K562 (cell line): ENCODE results near the gene TTLL8. TPM values are rescaled to one million over a fixed set of nuclear protein-coding genes. Genes with fewer than 3 reads are reported as not detected.

Source experiments
- ATAC-seq: fragments of 200-7000 bp; cut with Tn5 transposase; 3 replicates; pipeline ENCODE4 v1.9.1; 2020; ENCODE audit warnings: moderate library complexity
- BruUV-seq: library from RNA; stranded (reverse); fragments of 400-500 nt; replicated peaks from 2 replicates; lab custom pipeline; 2021; lab: Mats Ljungman, UMichigan
- CTCF ChIA-PET: fragments of 300-600 bp; formaldehyde crosslinking; extraction: SDS; loops from one replicate; lab custom pipeline; 2021; ENCODE audit warnings: low intra/inter-chr PET ratio; lab: Yijun Ruan, JAX
- POLR2A ChIA-PET: fragments of 300-600, 350-650 bp; sonication (Branson Sonifier 250); formaldehyde crosslinking; extraction: SDS; loops from one replicate; lab custom pipeline; 2021; ENCODE audit warnings: antibody characterized with exemption, inconsistent platforms; lab: Yijun Ruan, JAX
- DNase-seq, 4 experiments: peaks; one replicate each; pipeline versions ENCODE4 v3.0.0 to v3.0.0-alpha.2; 2011 to 2018; ENCODE audit warnings: low spot score in 3 of 4, mixed read lengths in 3 of 4; ENCODE audit errors: extremely low read depth in 1 of 4
- FAIRE-seq: peaks from 2 replicates; lab custom pipeline; 2011; peaks lifted over from hg19 to GRCh38; lab: Jason Lieb, UNC
- H2AFZ ChIP-seq: 2 replicates; pipeline ENCODE4 v1.6.0; 2011; ENCODE audit warnings: low read depth, low read length, control low read depth, inconsistent platforms
- H3K27ac ChIP-seq: fragments of 200-600 bp; 3 replicates; pipeline ENCODE4 v1.8.0; 2011; ENCODE audit warnings: low read depth, mild to moderate bottlenecking, control low read depth, inconsistent platforms, low read length, moderate library complexity, mixed read lengths; ENCODE audit errors: extremely low read depth
- H3K27me3 ChIP-seq, 2 experiments: fragments of 300-600 bp in 1 of 2; 2 replicates in 1 of 2; 3 replicates in 1 of 2; pipeline versions ENCODE4 v1.6.0 to v1.8.0; 2011; ENCODE audit warnings: inconsistent platforms in 2 of 2, low read length in 2 of 2, mild to moderate bottlenecking in 1 of 2, mixed read lengths in 1 of 2, moderate library complexity in 1 of 2; ENCODE audit not compliant: control insufficient read depth in 2 of 2, insufficient read depth in 2 of 2
- H3K36me3 ChIP-seq: fragments of 300-600 bp; 3 replicates; pipeline ENCODE4 v1.8.0; 2011; ENCODE audit warnings: mild to moderate bottlenecking, low read length, inconsistent platforms; ENCODE audit not compliant: control insufficient read depth, insufficient read depth
- H3K4me1 ChIP-seq, 2 experiments: fragments of 200-600 bp in 1 of 2; replicated peaks in 1 of 2; 2 replicates in 1 of 2; 3 replicates in 1 of 2; pipeline versions ENCODE4 v1.5.1 to v1.8.0; 2011; ENCODE audit warnings: inconsistent platforms in 2 of 2, low read length in 2 of 2, mild to moderate bottlenecking in 1 of 2, mixed read lengths in 1 of 2, moderate library complexity in 1 of 2; ENCODE audit not compliant: control insufficient read depth in 2 of 2, insufficient read depth in 2 of 2
- H3K4me2 ChIP-seq: 2 replicates; pipeline ENCODE4 v1.6.1; 2011; ENCODE audit warnings: low read length, control low read depth, inconsistent platforms, mixed read lengths; ENCODE audit not compliant: insufficient read depth
- H3K4me3 ChIP-seq: fragments of 200-600 bp; sonication (generic), shearing (Covaris generic); 2 replicates; pipeline ENCODE4 v1.5.1; 2016; ENCODE audit warnings: control low read depth, inconsistent platforms
- H3K79me2 ChIP-seq: fragments of 200-600 bp; 3 replicates; pipeline ENCODE4 v1.8.0; 2011; ENCODE audit warnings: low read length, inconsistent platforms; ENCODE audit not compliant: control insufficient read depth, insufficient read depth
- H3K9ac ChIP-seq, 2 experiments: 2 replicates each; pipeline versions ENCODE4 v1.6.0 to v1.6.1; 2011; ENCODE audit warnings: low read depth in 2 of 2, low read length in 2 of 2, control low read depth in 1 of 2, inconsistent platforms in 1 of 2, mild to moderate bottlenecking in 1 of 2, mixed read lengths in 1 of 2; ENCODE audit not compliant: insufficient read depth in 1 of 2
- H3K9me1 ChIP-seq: one replicate; pipeline ENCODE4 v1.6.0; 2011; ENCODE audit warnings: inconsistent platforms, mild to moderate bottlenecking, low read length, moderate library complexity; ENCODE audit not compliant: control insufficient read depth, insufficient read depth
- H3K9me3 ChIP-seq: replicated peaks from 2 replicates; pipeline ENCODE4 v1.5.1; 2011; ENCODE audit warnings: low read depth, low read length, inconsistent platforms; ENCODE audit not compliant: control insufficient read depth, insufficient read depth
- H4K20me1 ChIP-seq: replicated peaks from 2 replicates; pipeline ENCODE4 v1.6.1; 2011; ENCODE audit warnings: low read length, inconsistent platforms, mixed read lengths; ENCODE audit not compliant: control insufficient read depth, insufficient read depth
- MTA3 ChIP-seq: fragments of 450-650 bp; formaldehyde crosslinking; IDR thresholded peaks from 2 replicates; pipeline ENCODE4 v1.6.1; 2017; ENCODE audit warnings: mild to moderate bottlenecking, borderline replicate concordance
- POLR2H ChIP-seq: IDR thresholded peaks from 2 replicates; pipeline ENCODE4 v1.6.1; 2016; ENCODE audit warnings: missing genetic modification characterization, low read depth, mild to moderate bottlenecking, control low read depth, missing compliant biosample characterization, moderate library complexity
- SMARCA5 ChIP-seq: fragments of 450-650 bp; IDR thresholded peaks from 2 replicates; pipeline ENCODE4 v1.6.1; 2016
- TAF7 ChIP-seq: fragments of 450-650 bp; IDR thresholded peaks from 2 replicates; pipeline ENCODE4 v1.6.1; 2016; ENCODE audit warnings: missing genetic modification characterization, missing compliant biosample characterization
- ZKSCAN8 ChIP-seq: fragments of 200-800 bp; sonication (Bioruptor generic); IDR thresholded peaks from 2 replicates; pipeline ENCODE4 v1.6.1; 2016; ENCODE audit warnings: missing genetic modification characterization, missing compliant biosample characterization
- ZNF121 ChIP-seq: sonication (generic); formaldehyde crosslinking; conservative IDR thresholded peaks from 2 replicates; pipeline ENCODE4 v1.8.0; 2022; ENCODE audit warnings: missing genetic modification reagents
- WGBS: fragments of 100-300 bp; shearing (Covaris generic); methylation state at CpG from one replicate; pipeline ENCODE4 v1.1.6; 2016; ENCODE audit warnings: low coverage, mixed read lengths; ENCODE audit not compliant: insufficient coverage; ENCODE audit errors: missing lambda C conversion rate; 5-methylcytosine and 5-hydroxymethylcytosine counted together
- in situ Hi-C: fragments of 300-500 bp; cut with MboI; formaldehyde crosslinking; loops from 4 replicates; pipeline ENCODE4 v1.15.0; 2018; ENCODE audit warnings: inconsistent platforms, mixed read lengths
- intact Hi-C: fragments of 100-400 bp; cut with micrococcal nuclease; formaldehyde crosslinking; loops from 2 replicates; pipeline ENCODE4 v1.14.2; 2022
- polyA plus RNA-seq, 8 experiments: library from polyadenylated mRNA; depleted of rRNA in 4 of 8; stranded (reverse) in 5 of 8; unstranded in 3 of 8; fragments of >200 nt; fragmentation: Nextera tagmentation in 2 of 8; fragmentation: Illumina TruSeq in 1 of 8; extraction: Ambion mirVana in 2 of 8; extraction: Trizol in 1 of 8; gene quantifications; 2 replicates each; pipeline versions ENCODE4 v1.2.1 to v1.2.3, GENCODE V29; 2011 to 2014; ENCODE audit warnings: inconsistent platforms in 1 of 8, missing spikeins in 1 of 8
- total RNA-seq, 7 experiments: library from RNA; depleted of rRNA in 6 of 7; stranded (reverse); fragments of >200 nt in 6 of 7; fragmentation: Illumina TruSeq in 2 of 7; extraction: Trizol in 2 of 7; gene quantifications; 2 replicates each; pipeline versions ENCODE4 v1.2.1 to v1.2.3, GENCODE V29; 2011 to 2021; ENCODE audit warnings: low replicate concordance in 1 of 7
- TF ChIP-seq, protein P1 (sequence below): sonication (generic); formaldehyde crosslinking; IDR thresholded peaks from 2 replicates; pipeline ENCODE4 v1.8.1; 2023; ENCODE audit warnings: mild to moderate bottlenecking, missing genetic modification reagents, moderate library complexity
- TF ChIP-seq, protein P2 (sequence below): fragments of 250-450 bp; sonication (Bioruptor Pico); IDR thresholded peaks from 2 replicates; pipeline ENCODE4 v1.6.1; 2021; ENCODE audit warnings: mild to moderate bottlenecking
- TF ChIP-seq, protein P3 (sequence below), 2 experiments: fragments of 450-650 bp; formaldehyde crosslinking in 1 of 2; IDR thresholded peaks; 2 replicates each; pipeline versions ENCODE4 v1.4.0 to v1.6.1; 2014 to 2020; ENCODE audit warnings: mild to moderate bottlenecking in 2 of 2, borderline replicate concordance in 1 of 2, low read depth in 1 of 2
- TF ChIP-seq, protein P4 (sequence below), 2 experiments: fragments of 450-650 bp in 1 of 2; sonication (generic) in 1 of 2; formaldehyde crosslinking; conservative IDR thresholded peaks; 2 replicates each; pipeline versions ENCODE4 v1.4.0 to v1.8.1; 2020 to 2022; ENCODE audit warnings: mild to moderate bottlenecking in 1 of 2, missing genetic modification reagents in 1 of 2

Gene TTLL8
- total and polyA plus RNA-seq, 9 of the 15 experiments (the other 6 are each of a cell fraction or from before 2014, with no cell fraction given): not detected

DNA sequence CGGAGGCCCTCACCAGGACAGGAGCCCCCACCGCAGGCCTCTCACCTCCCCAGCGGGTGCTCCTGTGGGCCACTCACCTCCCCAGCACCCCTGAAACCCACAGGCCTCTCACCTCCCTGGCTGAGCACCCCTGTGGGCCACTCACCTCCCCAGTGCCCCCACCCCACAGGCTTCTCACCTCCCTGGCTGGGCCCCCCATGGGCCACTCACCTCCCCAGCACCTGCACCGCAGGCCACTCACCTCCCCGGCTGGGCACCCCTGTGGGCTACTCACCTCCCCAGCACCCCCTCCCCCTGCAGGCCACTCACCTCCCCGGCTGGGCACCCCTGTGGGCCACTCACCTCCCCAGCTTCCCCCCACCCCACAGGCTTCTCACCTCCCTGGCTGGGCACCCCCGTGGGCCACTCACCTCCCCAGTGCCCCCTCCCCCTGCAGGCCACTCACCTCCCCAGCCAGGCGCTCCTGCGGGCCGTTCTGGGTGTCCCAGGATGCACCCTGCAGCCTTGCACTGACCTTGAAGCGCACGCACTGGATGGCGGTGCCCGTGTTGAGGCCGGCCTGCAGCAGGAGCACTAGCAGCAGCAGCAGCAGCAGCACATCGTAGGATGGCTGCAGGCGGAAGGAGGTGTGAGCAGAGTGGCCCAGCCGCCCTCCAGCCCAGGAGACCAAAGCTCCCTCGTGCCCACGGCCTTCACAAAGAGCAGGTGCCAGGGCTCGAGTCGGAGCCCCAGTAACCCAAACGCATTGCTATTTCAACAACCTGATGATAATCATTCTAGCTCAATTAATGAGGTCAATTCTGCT lies 5.7 kb upstream of the TTLL8 start:
- Histone ChIP-seq H3K27me3 (peaks cover 7 to 9% of the 10 kb centered on the region in 2 experiments; a peak in 4 of 5 replicates), H3K9me3 (no peaks in the 10 kb centered on the region), H3K9me1 (no peaks in the 10 kb centered on the region), H3K4me1 (peaks cover 0 to 42% of the 10 kb centered on the region in 2 experiments; a peak in 4 of 5 replicates), H2AFZ (no peak overlapping the region), H3K79me2 (no peaks in the 10 kb centered on the region), H3K4me3 (no peak overlapping the region), H3K27ac (no peak overlapping the region), H3K36me3 (no peaks in the 10 kb centered on the region), H3K4me2 (no peak overlapping the region), H3K9ac (no peak overlapping the region), H4K20me1 (no peaks in the 10 kb centered on the region)
- intact Hi-C loops: no loop called here
- 46% methylated on average over 6 of the region's 23 CpGs for WGBS
- CTCF ChIA-PET: no interaction called here
- FAIRE-seq (no peak), ATAC-seq (no peak), DNase-seq (no peak)
- BruUV-seq: no TSS peak
- POLR2A ChIA-PET: no interaction called here
- in situ Hi-C loops: no loop called here
- TF ChIP-seq, protein P1, sequence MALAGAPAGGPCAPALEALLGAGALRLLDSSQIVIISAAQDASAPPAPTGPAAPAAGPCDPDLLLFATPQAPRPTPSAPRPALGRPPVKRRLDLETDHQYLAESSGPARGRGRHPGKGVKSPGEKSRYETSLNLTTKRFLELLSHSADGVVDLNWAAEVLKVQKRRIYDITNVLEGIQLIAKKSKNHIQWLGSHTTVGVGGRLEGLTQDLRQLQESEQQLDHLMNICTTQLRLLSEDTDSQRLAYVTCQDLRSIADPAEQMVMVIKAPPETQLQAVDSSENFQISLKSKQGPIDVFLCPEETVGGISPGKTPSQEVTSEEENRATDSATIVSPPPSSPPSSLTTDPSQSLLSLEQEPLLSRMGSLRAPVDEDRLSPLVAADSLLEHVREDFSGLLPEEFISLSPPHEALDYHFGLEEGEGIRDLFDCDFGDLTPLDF (CRISPR knock-in tag): no peak
- TF ChIP-seq, protein P2, sequence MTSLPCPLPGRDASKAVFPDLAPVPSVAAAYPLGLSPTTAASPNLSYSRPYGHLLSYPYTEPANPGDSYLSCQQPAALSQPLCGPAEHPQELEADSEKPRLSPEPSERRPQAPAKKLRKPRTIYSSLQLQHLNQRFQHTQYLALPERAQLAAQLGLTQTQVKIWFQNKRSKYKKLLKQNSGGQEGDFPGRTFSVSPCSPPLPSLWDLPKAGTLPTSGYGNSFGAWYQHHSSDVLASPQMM (CRISPR knock-in tag): no peak
- TF ChIP-seq, protein P3, sequence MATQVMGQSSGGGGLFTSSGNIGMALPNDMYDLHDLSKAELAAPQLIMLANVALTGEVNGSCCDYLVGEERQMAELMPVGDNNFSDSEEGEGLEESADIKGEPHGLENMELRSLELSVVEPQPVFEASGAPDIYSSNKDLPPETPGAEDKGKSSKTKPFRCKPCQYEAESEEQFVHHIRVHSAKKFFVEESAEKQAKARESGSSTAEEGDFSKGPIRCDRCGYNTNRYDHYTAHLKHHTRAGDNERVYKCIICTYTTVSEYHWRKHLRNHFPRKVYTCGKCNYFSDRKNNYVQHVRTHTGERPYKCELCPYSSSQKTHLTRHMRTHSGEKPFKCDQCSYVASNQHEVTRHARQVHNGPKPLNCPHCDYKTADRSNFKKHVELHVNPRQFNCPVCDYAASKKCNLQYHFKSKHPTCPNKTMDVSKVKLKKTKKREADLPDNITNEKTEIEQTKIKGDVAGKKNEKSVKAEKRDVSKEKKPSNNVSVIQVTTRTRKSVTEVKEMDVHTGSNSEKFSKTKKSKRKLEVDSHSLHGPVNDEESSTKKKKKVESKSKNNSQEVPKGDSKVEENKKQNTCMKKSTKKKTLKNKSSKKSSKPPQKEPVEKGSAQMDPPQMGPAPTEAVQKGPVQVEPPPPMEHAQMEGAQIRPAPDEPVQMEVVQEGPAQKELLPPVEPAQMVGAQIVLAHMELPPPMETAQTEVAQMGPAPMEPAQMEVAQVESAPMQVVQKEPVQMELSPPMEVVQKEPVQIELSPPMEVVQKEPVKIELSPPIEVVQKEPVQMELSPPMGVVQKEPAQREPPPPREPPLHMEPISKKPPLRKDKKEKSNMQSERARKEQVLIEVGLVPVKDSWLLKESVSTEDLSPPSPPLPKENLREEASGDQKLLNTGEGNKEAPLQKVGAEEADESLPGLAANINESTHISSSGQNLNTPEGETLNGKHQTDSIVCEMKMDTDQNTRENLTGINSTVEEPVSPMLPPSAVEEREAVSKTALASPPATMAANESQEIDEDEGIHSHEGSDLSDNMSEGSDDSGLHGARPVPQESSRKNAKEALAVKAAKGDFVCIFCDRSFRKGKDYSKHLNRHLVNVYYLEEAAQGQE (IDR thresholded peaks at IDR 0.05; ENCODE audit: borderline replicate concordance): no peak
- TF ChIP-seq, protein P3 (CRISPR knock-in tag; IDR thresholded peaks at IDR 0.05; ENCODE audit: low read depth): no peak
- TF ChIP-seq ZNF121: no peak
- TF ChIP-seq ZKSCAN8 (CRISPR knock-in tag): no peak
- TF ChIP-seq TAF7 (tag): no peak
- TF ChIP-seq, protein P4, sequence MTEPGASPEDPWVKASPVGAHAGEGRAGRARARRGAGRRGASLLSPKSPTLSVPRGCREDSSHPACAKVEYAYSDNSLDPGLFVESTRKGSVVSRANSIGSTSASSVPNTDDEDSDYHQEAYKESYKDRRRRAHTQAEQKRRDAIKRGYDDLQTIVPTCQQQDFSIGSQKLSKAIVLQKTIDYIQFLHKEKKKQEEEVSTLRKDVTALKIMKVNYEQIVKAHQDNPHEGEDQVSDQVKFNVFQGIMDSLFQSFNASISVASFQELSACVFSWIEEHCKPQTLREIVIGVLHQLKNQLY (CRISPR knock-in tag; conservative IDR thresholded peaks at IDR 0.05): no peak
- no peak for TF ChIP-seq MTA3
- TF ChIP-seq SMARCA5: no peak
- no peak for TF ChIP-seq POLR2H
